NCI-H460 (cell line): Measurements from ENCODE around the gene CNNM3. TPM values are rescaled to one million over a fixed set of nuclear protein-coding genes. Genes with fewer than 3 reads are reported as not detected.
"Not testable (repeated sequence)": the region's sequence is repeated elsewhere in the genome, so short reads cannot be mapped to it uniquely, and the experiment has no call there.

Experiments used
- DNase-seq: peaks from one replicate; pipeline ENCODE4 v3.0.0-alpha.2; 2016; ENCODE audit warnings: low read depth; ENCODE audit errors: extremely low read depth
- total RNA-seq: library from RNA; depleted of rRNA; stranded (reverse); fragments of >200 nt; shearing (Covaris generic); gene quantifications from 2 replicates; pipeline ENCODE4 v1.2.3, GENCODE V29; 2014

The CNNM3 gene
- total RNA-seq, 1 experiment from 2014 or later: 10.5 TPM

- DNase-seq: no peak
These were observed 17.1 kb upstream of the CNNM3 start for GRCh38 chr2:96798733-96799622.

- no peak for DNase-seq
These were observed 16.5 kb upstream of the CNNM3 start for GRCh38 chr2:96799623-96799935.

- DNase-seq: no peak
These were observed 15.7 kb upstream of the CNNM3 start for GRCh38 chr2:96800061-96801004.

GRCh38 chr2:96801005-96801785 is 14.9 kb upstream of the CNNM3 start:
- DNase-seq: peak; percentile 57

GRCh38 chr2:96801786-96802595 is 14.1 kb upstream of the CNNM3 start:
- DNase-seq: no peak

- no peak for DNase-seq
These were observed 13.3 kb upstream of the CNNM3 start for GRCh38 chr2:96802721-96803120.

- DNase-seq: no peak
These were observed 11.1 kb upstream of the CNNM3 start for GRCh38 chr2:96804986-96805385.

GRCh38 chr2:96805946-96806345 is 10.1 kb upstream of the CNNM3 start:
- not testable (repeated sequence) for DNase-seq

GRCh38 chr2:96806468-96807126 is 9.5 kb upstream of the CNNM3 start:
- no peak for DNase-seq

GRCh38 chr2:96807127-96807471 is 9.0 kb upstream of the CNNM3 start:
- no peak for DNase-seq

- DNase-seq: no peak
These were observed 7.8 kb upstream of the CNNM3 start for GRCh38 chr2:96808176-96808837.

- DNase-seq: no peak
These were observed 6.7 kb upstream of the CNNM3 start for GRCh38 chr2:96809216-96809882.

- DNase-seq: no peak
These were observed 5.9 kb upstream of the CNNM3 start for GRCh38 chr2:96809951-96810782.

GRCh38 chr2:96810783-96811192 is 5.3 kb upstream of the CNNM3 start:
- DNase-seq: no peak

- DNase-seq: no peak
These were observed 4.2 kb upstream of the CNNM3 start for GRCh38 chr2:96811917-96812316.

- DNase-seq: no peak
These were observed 2.4 kb upstream of the CNNM3 start for GRCh38 chr2:96813656-96814055.

- DNase-seq: no peak
These were observed 542 bp upstream of the CNNM3 start for GRCh38 chr2:96815326-96816126.
